Sigmoid colon (tissue), 7 donors: ENCODE results near the gene CLDN19. TPM values are rescaled to one million over a fixed set of nuclear protein-coding genes. Genes with fewer than 3 reads are reported as not detected.
"Not testable (repeated sequence)": the region's sequence is repeated elsewhere in the genome, so short reads cannot be mapped to it uniquely, and the experiment has no call there.

ENCODE experiments used
- DNase-seq: peaks from one replicate; pipeline ENCODE4 v3.0.0-alpha.2; 2019
- H3K27ac ChIP-seq, 4 donors: fragments of 200-600 bp; sonication (generic); one replicate each; pipeline ENCODE4 v1.5.1; 2016 to 2019; ENCODE audit warnings: mild to moderate bottlenecking in 1 of 4
- H3K27me3 ChIP-seq, 3 donors: fragments of 200-600 bp; sonication (generic); one replicate each; pipeline ENCODE4 v1.5.1; 2019; ENCODE audit warnings: mild to moderate bottlenecking in 1 of 3
- H3K36me3 ChIP-seq, 4 donors: fragments of 200-600 bp; sonication (generic); one replicate each; pipeline ENCODE4 v1.5.1; 2016 to 2019
- H3K4me1 ChIP-seq, 4 donors: fragments of 200-600 bp; sonication (generic); one replicate each; pipeline ENCODE4 v1.5.1; 2017 to 2019
- H3K4me3 ChIP-seq, 4 donors: fragments of 200-600 bp; sonication (generic); one replicate each; pipeline ENCODE4 v1.5.1; 2017 to 2019; ENCODE audit warnings: mild to moderate bottlenecking in 2 of 4, moderate library complexity in 1 of 4
- H3K9me3 ChIP-seq, 4 donors: fragments of 200-600 bp in 3 of 4; sonication (generic) in 3 of 4; one replicate each; pipeline versions ENCODE4 v1.5.1 to v1.6.1; 2013 to 2019
- CTCF ChIP-seq, 4 experiments: fragments of 450-650 bp in 3 of 4; fragments of 200-600 bp in 1 of 4; IDR thresholded peaks; one replicate each; pipeline ENCODE4 v1.5.1; 2016 to 2019; ENCODE audit warnings: antibody characterized with exemption in 4 of 4, mild to moderate bottlenecking in 3 of 4, moderate library complexity in 2 of 4
- EP300 ChIP-seq, 4 donors: sonication (generic); formaldehyde crosslinking; IDR thresholded peaks; one replicate each; pipeline ENCODE4 v1.6.1; 2017; ENCODE audit warnings: antibody characterized with exemption in 4 of 4
- POLR2A ChIP-seq, 2 donors: fragments of 450-650 bp; IDR thresholded peaks; one replicate each; pipeline ENCODE4 v1.6.1; 2016; ENCODE audit warnings: antibody characterized with exemption in 2 of 2, mild to moderate bottlenecking in 2 of 2, moderate library complexity in 2 of 2
- POLR2AphosphoS5 ChIP-seq, 4 donors: sonication (generic); formaldehyde crosslinking; IDR thresholded peaks; one replicate each; pipeline ENCODE4 v1.6.1; 2017; ENCODE audit warnings: antibody characterized with exemption in 4 of 4
- WGBS, 2 donors: extraction: QIAGEN DNeasy Blood & Tissue Kit; methylation state at CpG; one replicate each; pipeline ENCODE4 v1.1.7; 2013; 5-methylcytosine and 5-hydroxymethylcytosine counted together
- intact Hi-C: fragments of 100-400 bp; cut with DNase I; formaldehyde crosslinking; loops from one replicate; pipeline ENCODE4 v1.15.1; 2023
- polyA plus RNA-seq, 3 donors: library from polyadenylated mRNA; stranded (reverse); fragments of 200-250 nt; gene quantifications; one replicate each; pipeline ENCODE4 v1.2.3, GENCODE V29; 2013
- total RNA-seq, 4 donors: library from RNA; depleted of rRNA; stranded (reverse); fragments of >200 nt; gene quantifications; one replicate each; pipeline ENCODE4 v1.1.0, GENCODE V29; 2016
- donor health status: healthy with polysubstance abuse.
- donor health status: Bipolar disorder and iron deficiency.
- donor health status: healthy.

CLDN19 gene
- total and polyA plus RNA-seq, 7 donors, result 0.03 TPM; not detected in 6

- peak; percentile 11 to 64 (median 41) for TF ChIP-seq CTCF (IDR thresholded peaks at IDR 0.05)
- TF ChIP-seq POLR2A (IDR thresholded peaks at IDR 0.05), result no peak
- Histone ChIP-seq H3K4me3 (no peak overlapping the region), H3K9me3 (no peaks in the 10 kb centered on the region), H3K36me3 (peaks cover 25 to 97% (median 62%) of the 10 kb centered on the region in 4 donors), H3K27me3 (no peaks in the 10 kb centered on the region), H3K4me1 (no peaks in the 10 kb centered on the region), H3K27ac (no peak overlapping the region)
- intact Hi-C loops, result no loop called here
- WGBS, 2 donors, result 78 to 84% methylated on average over 17 of the region's 17 CpGs
- no peak for DNase-seq
Measured at GRCh38 chr1:42756956-42757891, 17.2 kb upstream of the CLDN19 start.

- intact Hi-C loops, result no loop called here
- DNase-seq, result no peak
- no peak overlapping the region for H3K27ac ChIP-seq
- no peak overlapping the region for H3K4me3 ChIP-seq
- H3K36me3 ChIP-seq, result peaks cover 17 to 91% (median 72%) of the 10 kb centered on the region in 4 donors
- H3K9me3 ChIP-seq, result no peaks in the 10 kb centered on the region
- no peak for TF ChIP-seq EP300 (IDR thresholded peaks at IDR 0.05)
- TF ChIP-seq CTCF (IDR thresholded peaks at IDR 0.05), result no peak
- no peak for TF ChIP-seq POLR2A (IDR thresholded peaks at IDR 0.05)
- TF ChIP-seq POLR2AphosphoS5 (IDR thresholded peaks at IDR 0.05), result no peak
- no peaks in the 10 kb centered on the region for H3K4me1 ChIP-seq
- H3K27me3 ChIP-seq, result no peaks in the 10 kb centered on the region
- 88 to 90% methylated on average over 1 of the region's 1 CpG for WGBS, 2 donors
Measured at GRCh38 chr1:42753070-42753469, 13.0 kb upstream of the CLDN19 start.

- Histone ChIP-seq H3K4me1 (no peaks in the 10 kb centered on the region), H3K4me3 (no peak overlapping the region), H3K27me3 (no peaks in the 10 kb centered on the region), H3K9me3 (no peaks in the 10 kb centered on the region), H3K27ac (no peak overlapping the region), H3K36me3 (peaks cover 11 to 90% (median 69%) of the 10 kb centered on the region in 4 donors)
- DNase-seq, result no peak
- WGBS, 2 donors, result 96 to 97% methylated on average over 6 of the region's 6 CpGs
- intact Hi-C loops, result no loop called here
- TF ChIP-seq EP300 (IDR thresholded peaks at IDR 0.05) (no peak), POLR2AphosphoS5 (IDR thresholded peaks at IDR 0.05) (no peak), POLR2A (IDR thresholded peaks at IDR 0.05) (no peak), CTCF (IDR thresholded peaks at IDR 0.05) (no peak)
Measured at GRCh38 chr1:42752284-42752683, 12.2 kb upstream of the CLDN19 start.

- H3K4me3 ChIP-seq, H3K9me3 ChIP-seq, H3K27me3 ChIP-seq, H3K27ac ChIP-seq, intact Hi-C loops, H3K4me1 ChIP-seq, DNase-seq: not testable (repeated sequence)
- peaks cover 11 to 89% (median 65%) of the 10 kb centered on the region in 4 donors for H3K36me3 ChIP-seq
- 90 to 93% methylated on average over 8 of the region's 8 CpGs for WGBS, 2 donors
Measured at GRCh38 chr1:42751511-42752070, 11.6 kb upstream of the CLDN19 start.

GRCh38 chr1:42750041-42750440 is 10.0 kb upstream of the CLDN19 start:
- intact Hi-C loops, result no loop called here
- no peaks in the 10 kb centered on the region for H3K9me3 ChIP-seq
- no peaks in the 10 kb centered on the region for H3K27me3 ChIP-seq
- 95 to 97% methylated on average over 12 of the region's 12 CpGs for WGBS, 2 donors
- H3K4me1 ChIP-seq, result no peaks in the 10 kb centered on the region
- peaks cover 11 to 87% (median 55%) of the 10 kb centered on the region in 4 donors for H3K36me3 ChIP-seq
- H3K27ac ChIP-seq, result no peak overlapping the region
- no peak overlapping the region for H3K4me3 ChIP-seq
- no peak for DNase-seq
- TF ChIP-seq EP300 (IDR thresholded peaks at IDR 0.05) (no peak), POLR2A (IDR thresholded peaks at IDR 0.05) (no peak), CTCF (IDR thresholded peaks at IDR 0.05) (no peak), POLR2AphosphoS5 (IDR thresholded peaks at IDR 0.05) (no peak)
